ENCODE data around the gene FLRT2.

GRCh38 chr14:85701763-85702162, 171.8 kb downstream of the FLRT2 start:
- no peak for TF ChIP-seq CTCF (IDR thresholded peaks at IDR 0.05)
- no peak for TF ChIP-seq EZH2 (IDR thresholded peaks at IDR 0.05; ENCODE audit: borderline replicate concordance, insufficient read depth, low read depth, low read length, poor library complexity, severe bottlenecking)

Measured in B cell (primary cell).